GM18870 (cell line): Measurements from ENCODE around the gene ATP9A.
"Not testable (repeated sequence)": the region's sequence is repeated elsewhere in the genome, so short reads cannot be mapped to it uniquely, and the experiment has no call there.

Source experiments
- ATAC-seq: cut with Tn5 transposase; IDR thresholded peaks from one replicate; pipeline ENCODE4 v1.9.1; 2021; ENCODE audit warnings: moderate library complexity; ENCODE audit not compliant: unreplicated experiment

Gene ATP9A

GRCh38 chr20:51792960-51793359, 24.8 kb upstream of the ATP9A start:
- ATAC-seq, result no peak

GRCh38 chr20:51791626-51792025, 23.4 kb upstream of the ATP9A start:
- no peak for ATAC-seq

GRCh38 chr20:51790256-51790655, 22.1 kb upstream of the ATP9A start:
- no peak for ATAC-seq

- no peak for ATAC-seq
Observed at GRCh38 chr20:51789434-51789833, 21.2 kb upstream of the ATP9A start.

GRCh38 chr20:51788822-51789221, 20.6 kb upstream of the ATP9A start:
- ATAC-seq, result no peak

GRCh38 chr20:51784299-51784698, 16.1 kb upstream of the ATP9A start:
- ATAC-seq, result no peak

- ATAC-seq, result not testable (repeated sequence)
Observed at GRCh38 chr20:51778229-51778759, 10.1 kb upstream of the ATP9A start.

- ATAC-seq, result no peak
Observed at GRCh38 chr20:51775241-51775640, 7.1 kb upstream of the ATP9A start.

GRCh38 chr20:51772236-51772635, 4.0 kb upstream of the ATP9A start:
- ATAC-seq, result no peak

GRCh38 chr20:51769976-51770615, 1.9 kb upstream of the ATP9A start:
- no peak for ATAC-seq

GRCh38 chr20:51768759-51769517, 748 bp upstream of the ATP9A start:
- no peak for ATAC-seq

- ATAC-seq, result no peak
Observed at GRCh38 chr20:51766994-51767866, 960 bp downstream of the ATP9A start.

GRCh38 chr20:51765381-51765780, 2.8 kb downstream of the ATP9A start:
- not testable (repeated sequence) for ATAC-seq

- ATAC-seq, result no peak
Observed at GRCh38 chr20:51763965-51764602, 4.1 kb downstream of the ATP9A start.

GRCh38 chr20:51760905-51761546, 7.2 kb downstream of the ATP9A start:
- ATAC-seq, result no peak

- no peak for ATAC-seq
Observed at GRCh38 chr20:51759769-51760510, 8.2 kb downstream of the ATP9A start.

GRCh38 chr20:51758978-51759544, 9.1 kb downstream of the ATP9A start:
- no peak for ATAC-seq

GRCh38 chr20:51757226-51757625, 11.0 kb downstream of the ATP9A start:
- no peak for ATAC-seq

- no peak for ATAC-seq
Observed at GRCh38 chr20:51756653-51757052, 11.5 kb downstream of the ATP9A start.
